ENCODE measurements around the gene ANKRD30A.
"Not testable (repeated sequence)": the region's sequence is repeated elsewhere in the genome, so short reads cannot be mapped to it uniquely, and the experiment has no call there.

Gene ANKRD30A

DNA sequence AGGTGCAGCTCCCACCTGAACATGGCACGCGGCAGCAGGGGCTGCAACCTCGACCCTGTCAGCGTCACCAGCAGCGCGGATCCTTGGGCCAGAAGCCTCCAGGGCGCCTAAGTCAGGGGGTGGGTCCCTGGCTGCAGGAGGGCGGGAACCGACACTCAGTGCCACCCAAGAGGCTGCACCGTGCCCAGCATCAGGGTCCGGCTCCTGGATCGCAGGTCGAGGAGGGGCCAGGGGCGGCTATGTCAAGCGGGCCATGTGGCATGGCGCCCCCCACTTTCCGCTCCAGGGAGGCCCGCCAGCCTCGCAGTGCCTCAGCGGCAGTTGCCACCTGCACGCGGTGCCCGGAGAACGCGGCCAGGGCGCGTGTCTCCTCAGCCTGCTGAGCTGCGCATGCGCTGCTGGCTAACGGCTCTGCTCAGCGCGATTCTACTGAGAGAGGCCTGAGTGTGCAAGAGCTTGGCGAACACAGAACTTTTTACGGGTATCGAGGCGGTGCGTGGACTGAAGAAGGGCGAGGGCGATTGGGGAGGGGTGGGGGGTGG, at the start of gene ANKRD30A:
Gene ANKRD30A (plus strand): TSS at position 408 of the 542 bp plus-strand sequence. CDS start 190 bp downstream, outside the sequence.
- no peak for DNase-seq

DNA sequence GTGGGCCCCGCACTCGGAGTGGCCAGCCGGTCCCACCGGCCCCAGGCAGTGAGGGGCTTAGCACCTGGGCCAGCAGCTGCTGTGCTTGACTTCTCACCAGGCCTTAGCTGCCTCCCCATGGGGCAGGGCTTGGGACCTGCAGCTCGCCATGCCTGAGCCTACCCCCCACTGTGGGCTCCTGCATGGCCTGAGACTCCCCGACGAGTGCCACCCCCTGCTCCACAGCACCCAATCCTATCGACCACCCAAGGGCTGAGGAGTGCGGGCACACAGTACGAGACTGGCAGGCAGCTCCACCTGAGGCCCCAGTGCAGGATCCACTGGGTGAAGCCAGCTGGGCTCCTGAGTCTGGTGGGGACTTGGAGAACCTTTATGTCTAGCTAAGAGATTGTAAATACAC, 49.3 kb upstream of the ANKRD30A start:
- not testable (repeated sequence) for DNase-seq

GRCh38 chr10:37095792-37096573, 29.4 kb upstream of the ANKRD30A start:
- DNase-seq = no peak

DNA sequence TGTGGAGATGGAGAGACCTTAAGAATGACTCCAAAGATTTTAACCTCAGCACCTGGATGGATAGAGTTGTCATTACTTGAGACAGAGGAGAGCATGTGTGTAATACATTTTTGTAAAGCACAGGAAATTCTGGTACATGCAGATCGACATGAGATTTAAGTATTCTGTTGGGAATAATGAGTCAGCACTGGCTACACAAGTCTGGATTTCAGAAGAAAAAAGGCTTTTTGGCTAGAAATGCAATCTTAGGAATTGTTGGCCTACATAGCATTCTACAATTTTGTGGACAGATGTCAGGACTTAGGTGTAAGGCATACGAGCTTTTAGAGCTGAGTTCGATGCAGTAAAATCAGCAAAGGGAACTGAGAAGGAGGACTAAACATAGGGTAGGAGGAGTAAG, 24.1 kb upstream of the ANKRD30A start:
- no peak for DNase-seq

- no peak for DNase-seq
These were observed 16.4 kb upstream of the ANKRD30A start for GRCh38 chr10:37109000-37109399.

GRCh38 chr10:37124532-37124931, 866 bp upstream of the ANKRD30A start:
- no peak for DNase-seq

GRCh38 chr10:37125921-37126320, 523 bp downstream of the ANKRD30A start:
- no peak for DNase-seq

GRCh38 chr10:37146443-37146842, 21.0 kb downstream of the ANKRD30A start:
- no peak for DNase-seq

- DNase-seq = not testable (repeated sequence)
These were observed 37.0 kb downstream of the ANKRD30A start for GRCh38 chr10:37162430-37162829.

DNA sequence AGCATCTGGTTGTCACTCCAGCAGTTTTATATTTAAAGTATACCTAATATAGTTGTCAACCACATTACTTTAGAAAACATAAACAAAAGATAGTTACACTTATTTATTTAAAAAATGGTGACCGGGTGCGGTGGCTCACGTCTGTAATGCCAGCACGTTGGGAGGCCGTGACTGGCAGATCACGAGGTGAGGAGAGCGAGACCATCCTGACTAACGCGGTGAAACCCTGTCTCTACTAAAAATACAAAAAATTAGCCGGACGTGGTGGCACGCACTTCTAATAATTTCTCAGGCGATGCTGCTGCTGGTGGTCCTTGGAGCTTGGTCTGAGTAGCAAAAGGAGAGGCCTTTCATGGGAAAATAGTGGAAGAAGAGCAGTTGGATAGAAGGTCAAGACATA, 46.5 kb downstream of the ANKRD30A start:
- not testable (repeated sequence) for DNase-seq

DNA sequence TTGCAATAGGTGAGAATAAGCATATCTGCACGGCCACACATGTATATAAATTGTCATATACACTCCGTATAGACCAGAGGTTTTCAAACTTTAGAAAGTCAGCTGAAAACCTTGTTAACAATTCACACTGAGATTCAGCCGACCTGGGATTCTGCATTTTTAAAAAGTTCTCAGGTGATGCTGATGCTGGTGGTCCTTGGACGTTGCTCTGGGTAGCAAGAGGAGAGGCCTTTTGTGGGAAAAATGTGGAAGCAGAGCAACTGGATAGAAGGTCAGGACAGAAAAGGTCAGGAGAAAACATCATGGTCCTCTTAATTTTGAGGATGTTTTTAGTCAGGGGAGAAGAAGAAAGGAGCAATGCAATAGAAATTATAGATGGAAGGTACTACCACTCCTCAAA, 52.9 kb downstream of the ANKRD30A start:
- DNase-seq = not testable (repeated sequence)

DNA sequence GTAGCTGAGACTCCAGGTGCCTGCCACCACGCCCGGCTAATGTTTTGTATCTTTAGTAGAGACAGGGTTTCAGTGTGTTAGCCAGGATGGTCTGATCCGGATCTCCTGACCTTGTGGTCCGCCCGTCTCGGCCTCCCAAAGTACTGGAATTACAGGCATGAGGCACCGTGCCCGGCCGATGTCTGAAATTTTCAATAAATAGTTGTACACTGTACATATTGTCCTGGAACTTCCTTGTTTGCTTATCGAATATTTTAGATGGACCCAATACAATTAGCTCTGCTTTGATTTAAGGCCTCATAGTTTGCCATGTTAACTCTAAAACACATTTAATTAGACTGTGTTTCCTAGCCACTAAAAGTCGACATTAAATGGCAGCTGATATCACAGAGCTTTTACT, 57.3 kb downstream of the ANKRD30A start:
- not testable (repeated sequence) for DNase-seq

- no peak for DNase-seq
These were observed 80.7 kb downstream of the ANKRD30A start for GRCh38 chr10:37206132-37206531.

DNA sequence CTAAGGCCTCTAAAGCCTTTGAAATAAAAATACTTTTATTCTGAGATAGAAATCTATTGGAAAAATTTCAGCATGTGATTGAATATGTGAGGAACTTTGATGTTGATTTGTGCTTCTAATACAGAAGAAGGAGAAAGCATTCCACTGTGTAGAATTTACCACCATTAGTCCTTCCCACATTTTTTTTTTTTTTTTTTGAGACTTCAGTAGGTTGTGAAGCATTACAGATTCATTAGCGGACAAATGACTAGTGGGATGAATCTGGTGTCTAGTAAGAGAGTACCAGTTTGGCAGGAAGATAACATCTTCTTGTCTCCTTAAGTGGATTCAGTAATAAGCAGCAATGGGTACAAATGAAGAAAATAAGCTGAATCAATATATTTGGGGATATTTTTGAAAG, 95.5 kb downstream of the ANKRD30A start:
- no peak for DNase-seq

DNA sequence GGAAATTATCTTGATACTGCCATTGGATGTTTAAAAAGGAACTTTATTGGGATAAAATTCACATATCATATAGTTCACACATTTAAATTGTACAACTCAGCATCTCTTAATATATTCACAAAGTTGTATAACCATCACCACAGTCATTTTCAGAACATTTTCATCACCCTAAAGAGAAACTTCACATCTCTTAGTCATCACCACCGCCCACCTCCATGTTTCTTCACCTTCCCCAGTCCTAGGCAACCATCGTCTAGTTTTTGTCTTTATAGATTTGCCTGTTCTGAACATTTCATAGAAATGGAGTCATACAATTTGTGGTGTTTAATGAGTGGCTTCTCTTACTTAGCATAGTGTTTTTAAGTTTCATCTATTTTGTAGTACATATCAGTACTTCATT, 96.6 kb downstream of the ANKRD30A start:
- no peak for DNase-seq

DNA sequence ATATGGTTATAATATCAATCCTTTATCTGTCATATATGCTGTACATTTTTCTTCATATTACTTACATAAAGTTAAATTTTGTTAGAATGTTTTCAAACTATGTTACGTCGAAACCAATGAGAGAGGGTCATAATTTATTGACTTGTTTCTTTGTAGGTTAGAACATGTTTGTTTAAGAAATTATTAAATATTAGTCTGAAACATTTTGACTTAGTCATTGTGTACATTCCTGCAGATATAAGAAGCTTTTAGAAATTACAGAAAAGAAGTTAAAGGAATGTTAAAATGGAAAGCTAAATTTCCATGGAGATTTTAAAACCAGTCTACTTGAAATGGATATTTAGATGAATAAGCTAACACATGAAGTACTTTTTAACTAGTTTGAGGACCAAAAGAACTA, 99.8 kb downstream of the ANKRD30A start:
- no peak for DNase-seq

DNA sequence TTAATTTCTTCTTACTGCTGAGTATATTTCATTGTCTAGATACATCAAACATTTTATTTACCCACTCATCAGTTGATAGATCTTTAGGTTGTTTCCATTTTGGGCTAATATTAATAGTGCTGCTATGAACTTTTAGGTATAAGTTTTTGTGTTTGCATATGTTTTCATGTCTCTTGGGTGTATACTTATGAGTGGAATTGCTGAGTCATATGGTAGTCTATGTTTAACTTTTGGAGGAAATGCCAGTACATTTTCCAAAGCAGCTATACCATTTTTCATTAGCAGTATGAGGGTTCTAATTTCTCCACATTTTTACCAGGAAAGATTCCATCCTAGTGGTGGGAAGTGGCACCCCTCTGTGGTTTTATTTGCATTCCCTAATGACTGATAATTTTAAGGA, 101.1 kb downstream of the ANKRD30A start:
- no peak for DNase-seq

GRCh38 chr10:37234692-37235091, 109.3 kb downstream of the ANKRD30A start:
- DNase-seq = no peak

DNA sequence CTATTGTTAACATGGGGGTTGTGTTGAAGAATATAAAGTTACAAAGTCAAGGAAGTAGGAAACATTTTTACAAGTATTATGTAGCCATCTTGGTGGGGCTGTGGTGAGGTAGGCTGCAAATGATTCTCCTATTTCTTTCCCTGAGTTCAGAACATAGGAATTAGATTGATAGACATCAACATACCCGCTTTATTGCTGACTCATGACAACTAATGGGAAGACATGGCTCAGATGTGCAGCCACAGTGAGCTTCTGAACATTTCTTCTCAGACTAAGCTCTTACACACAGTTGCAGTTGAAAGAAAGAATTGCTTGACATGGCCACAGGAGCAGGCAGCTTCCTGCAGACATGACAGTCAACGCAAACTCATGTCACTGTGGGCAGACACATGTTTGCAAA, 110.7 kb downstream of the ANKRD30A start:
- no peak for DNase-seq

DNA sequence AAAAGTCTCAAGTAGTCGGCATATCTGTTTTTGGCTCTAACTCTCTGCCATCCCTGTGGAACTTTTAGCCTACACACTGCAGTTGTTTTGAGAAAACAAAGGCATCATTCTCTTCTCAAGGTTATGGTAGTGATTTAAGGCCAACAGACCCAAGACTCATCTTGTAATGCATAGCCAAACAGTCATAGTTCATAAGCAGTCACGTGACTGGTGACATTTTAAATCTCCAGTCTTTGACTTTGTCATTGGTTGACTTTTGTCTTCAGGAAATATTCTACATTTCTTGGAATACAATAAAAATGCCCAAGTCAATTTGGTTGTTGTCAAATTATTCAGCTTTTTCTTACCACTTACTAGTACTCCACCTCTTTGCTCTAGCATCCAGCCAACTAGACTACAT, 114.8 kb downstream of the ANKRD30A start:
- DNase-seq = no peak

GRCh38 chr10:37246637-37247036, 121.2 kb downstream of the ANKRD30A start:
- DNase-seq = no peak

DNA sequence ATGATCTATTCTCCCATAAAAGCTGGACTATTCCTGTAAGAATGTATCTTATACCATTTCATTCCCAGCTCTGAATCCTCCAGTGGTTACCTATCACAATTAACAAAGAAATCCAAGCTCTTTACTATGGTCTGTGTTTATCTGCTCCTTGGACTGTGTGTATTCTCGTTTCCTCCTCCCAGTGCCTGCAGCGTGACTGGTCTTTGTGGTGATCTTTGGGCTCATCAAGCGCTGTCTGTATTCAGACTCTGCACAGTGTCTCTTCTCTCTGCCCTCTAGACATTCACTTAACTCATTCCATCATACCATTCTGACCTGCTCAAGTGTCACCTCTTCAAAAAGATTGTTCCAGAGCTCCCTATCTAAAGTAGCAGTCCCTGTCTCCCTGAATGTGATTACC, 130.4 kb downstream of the ANKRD30A start:
- not testable (repeated sequence) for DNase-seq

DNA sequence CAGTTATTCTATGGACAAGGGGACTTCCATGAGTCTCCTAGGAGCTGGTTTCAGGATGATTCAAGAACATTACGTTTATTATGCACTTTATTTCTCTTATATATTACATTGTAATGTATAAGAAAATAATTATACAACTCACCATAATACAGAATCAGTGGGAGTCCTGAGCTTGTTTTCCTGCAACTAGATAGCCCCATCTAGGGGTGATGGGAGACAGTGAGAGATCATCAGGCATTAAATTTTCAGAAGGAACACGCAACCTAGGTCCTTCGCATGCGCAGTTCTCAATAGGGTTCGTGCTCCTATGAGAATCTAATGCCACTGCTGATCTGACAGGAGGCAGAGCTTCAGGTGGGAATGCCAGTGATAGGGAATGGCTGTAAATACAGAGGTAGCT, 137.9 kb downstream of the ANKRD30A start:
- DNase-seq = no peak

DNA sequence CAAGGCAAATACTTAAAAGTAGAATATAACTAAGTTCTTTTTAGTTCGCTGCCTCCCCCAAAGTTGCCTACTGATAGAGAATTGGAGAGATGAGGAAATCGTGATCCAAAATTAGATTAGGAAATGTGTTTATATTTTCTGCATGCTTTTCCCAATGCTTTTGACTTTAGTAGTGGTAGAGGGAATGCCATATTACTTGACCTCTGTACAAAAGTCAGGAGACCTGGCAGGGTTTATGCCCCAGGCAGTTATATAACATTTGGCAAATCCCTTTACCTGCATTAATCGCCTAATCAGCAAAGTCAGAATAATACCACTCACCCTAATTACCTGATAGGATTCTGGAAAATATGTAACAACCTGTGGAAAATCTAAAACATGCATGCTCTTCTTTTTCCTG, 142.9 kb downstream of the ANKRD30A start:
- no peak for DNase-seq
